SU-DHL-6 (cell line): ENCODE data around the gene GABRA4.

Source experiments
- H2AFZ ChIP-seq: fragments of 200-600 bp; sonication (generic); 2 replicates; pipeline ENCODE4 v1.6.1; 2014; ENCODE audit warnings: low read depth, mild to moderate bottlenecking, moderate library complexity, mixed read lengths, antibody characterized with exemption, low read length; ENCODE audit not compliant: severe bottlenecking
- H3F3A ChIP-seq: fragments of 200-600 bp; shearing (Covaris generic); 2 replicates; pipeline ENCODE4 v1.6.0; 2016; ENCODE audit warnings: antibody characterized with exemption, mild to moderate bottlenecking; ENCODE audit not compliant: insufficient read depth
- H3K27ac ChIP-seq: fragments of 200-600 bp; sonication (generic); 2 replicates; pipeline ENCODE4 v1.5.1; 2016; ENCODE audit warnings: low read depth, mild to moderate bottlenecking, low read length, moderate library complexity, mixed read lengths
- H3K27me3 ChIP-seq: fragments of 200-600 bp; sonication (generic), shearing (Covaris generic); 2 replicates; pipeline ENCODE4 v1.6.0; 2014; ENCODE audit warnings: mild to moderate bottlenecking, low read length
- H3K36me3 ChIP-seq: fragments of 200-600 bp; sonication (generic); 2 replicates; pipeline ENCODE4 v1.6.1; 2014; ENCODE audit warnings: mild to moderate bottlenecking, low read length, mixed read lengths
- H3K4me2 ChIP-seq: fragments of 300-600, 200-600 bp; shearing (Covaris generic), sonication (generic); 2 replicates; pipeline ENCODE4 v1.6.0; 2014; ENCODE audit warnings: low read length, low read depth, mild to moderate bottlenecking; ENCODE audit not compliant: poor library complexity, severe bottlenecking
- H3K4me3 ChIP-seq: fragments of 200-600 bp; sonication (generic); 2 replicates; pipeline ENCODE4 v1.5.1; 2014; ENCODE audit warnings: antibody characterized with exemption, low read length, mild to moderate bottlenecking, mixed read lengths; ENCODE audit not compliant: insufficient read depth, poor library complexity, severe bottlenecking
- H3K79me2 ChIP-seq: fragments of 200-600 bp; sonication (generic); 2 replicates; pipeline ENCODE4 v1.6.1; 2014; ENCODE audit warnings: mild to moderate bottlenecking, low read length, moderate library complexity; ENCODE audit not compliant: insufficient read depth
- H3K9ac ChIP-seq: fragments of 200-600 bp; sonication (generic); 2 replicates; pipeline ENCODE4 v1.7.0; 2014; ENCODE audit warnings: mild to moderate bottlenecking, low read length
- H3K9me2 ChIP-seq: fragments of 200-600 bp; sonication (generic); replicated peaks from 2 replicates; pipeline ENCODE4 v1.6.1; 2014; ENCODE audit warnings: low read length; ENCODE audit not compliant: insufficient read depth
- H3K9me3 ChIP-seq: fragments of 200-600 bp; sonication (generic); 2 replicates; pipeline ENCODE4 v1.6.1; 2014; ENCODE audit warnings: low read length, mixed read lengths; ENCODE audit not compliant: insufficient read depth
- H4K20me1 ChIP-seq: fragments of 200-600 bp; sonication (generic); 2 replicates; pipeline ENCODE4 v1.6.1; 2014; ENCODE audit warnings: low read depth, mild to moderate bottlenecking, antibody characterized with exemption, low read length, moderate library complexity, mixed read lengths
- EZH2phosphoT487 ChIP-seq: fragments of 200-600 bp; sonication (generic), shearing (Covaris generic); conservative IDR thresholded peaks from 2 replicates; pipeline ENCODE4 v1.6.1; 2018; ENCODE audit warnings: mild to moderate bottlenecking, antibody characterized with exemption, low read length, moderate library complexity, mixed read lengths
- TF ChIP-seq, protein P1 (sequence below): fragments of 200-600 bp; sonication (generic); IDR thresholded peaks from one replicate; pipeline ENCODE4 v1.5.1; 2017; ENCODE audit warnings: antibody characterized with exemption, mild to moderate bottlenecking, low read length, moderate library complexity; ENCODE audit not compliant: insufficient read depth, poor library complexity, severe bottlenecking

Gene GABRA4

DNA sequence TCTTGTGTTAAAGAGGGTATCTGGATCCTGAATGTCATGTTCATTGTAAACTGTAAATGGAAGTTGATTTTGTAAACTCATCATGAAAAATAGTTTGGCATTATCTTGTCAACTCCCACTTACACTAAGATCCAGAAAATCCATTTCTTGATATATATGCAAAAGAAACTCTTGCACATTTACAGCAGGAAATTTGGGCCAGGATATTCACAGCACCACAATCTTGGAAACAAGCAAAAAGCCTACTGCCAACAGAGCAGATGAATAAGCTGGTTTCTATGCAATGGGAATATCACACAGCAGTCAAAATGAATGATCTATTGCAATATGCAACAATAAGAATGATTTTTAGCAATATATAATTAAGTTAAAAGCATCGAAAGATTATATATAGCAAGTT, 8.6 kb downstream of the GABRA4 start:
- no peaks in the 10 kb centered on the region for H3K27me3 ChIP-seq
- H2AFZ ChIP-seq, result no peak overlapping the region
- H3K4me2 ChIP-seq, result no peak overlapping the region
- H3K9me2 ChIP-seq, result no peaks in the 10 kb centered on the region
- H3K36me3 ChIP-seq, result no peaks in the 10 kb centered on the region
- no peaks in the 10 kb centered on the region for H4K20me1 ChIP-seq
- H3K4me3 ChIP-seq, result no peak overlapping the region
- H3K27ac ChIP-seq, result no peak overlapping the region
- no peaks in the 10 kb centered on the region for H3K9me3 ChIP-seq
- H3K9ac ChIP-seq, result no peak overlapping the region
- no peaks in the 10 kb centered on the region for H3K79me2 ChIP-seq
- TF ChIP-seq, protein P1, sequence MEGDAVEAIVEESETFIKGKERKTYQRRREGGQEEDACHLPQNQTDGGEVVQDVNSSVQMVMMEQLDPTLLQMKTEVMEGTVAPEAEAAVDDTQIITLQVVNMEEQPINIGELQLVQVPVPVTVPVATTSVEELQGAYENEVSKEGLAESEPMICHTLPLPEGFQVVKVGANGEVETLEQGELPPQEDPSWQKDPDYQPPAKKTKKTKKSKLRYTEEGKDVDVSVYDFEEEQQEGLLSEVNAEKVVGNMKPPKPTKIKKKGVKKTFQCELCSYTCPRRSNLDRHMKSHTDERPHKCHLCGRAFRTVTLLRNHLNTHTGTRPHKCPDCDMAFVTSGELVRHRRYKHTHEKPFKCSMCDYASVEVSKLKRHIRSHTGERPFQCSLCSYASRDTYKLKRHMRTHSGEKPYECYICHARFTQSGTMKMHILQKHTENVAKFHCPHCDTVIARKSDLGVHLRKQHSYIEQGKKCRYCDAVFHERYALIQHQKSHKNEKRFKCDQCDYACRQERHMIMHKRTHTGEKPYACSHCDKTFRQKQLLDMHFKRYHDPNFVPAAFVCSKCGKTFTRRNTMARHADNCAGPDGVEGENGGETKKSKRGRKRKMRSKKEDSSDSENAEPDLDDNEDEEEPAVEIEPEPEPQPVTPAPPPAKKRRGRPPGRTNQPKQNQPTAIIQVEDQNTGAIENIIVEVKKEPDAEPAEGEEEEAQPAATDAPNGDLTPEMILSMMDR, result no peak
- no peak for TF ChIP-seq EZH2phosphoT487
- H3F3A ChIP-seq, result no peaks in the 10 kb centered on the region

DNA sequence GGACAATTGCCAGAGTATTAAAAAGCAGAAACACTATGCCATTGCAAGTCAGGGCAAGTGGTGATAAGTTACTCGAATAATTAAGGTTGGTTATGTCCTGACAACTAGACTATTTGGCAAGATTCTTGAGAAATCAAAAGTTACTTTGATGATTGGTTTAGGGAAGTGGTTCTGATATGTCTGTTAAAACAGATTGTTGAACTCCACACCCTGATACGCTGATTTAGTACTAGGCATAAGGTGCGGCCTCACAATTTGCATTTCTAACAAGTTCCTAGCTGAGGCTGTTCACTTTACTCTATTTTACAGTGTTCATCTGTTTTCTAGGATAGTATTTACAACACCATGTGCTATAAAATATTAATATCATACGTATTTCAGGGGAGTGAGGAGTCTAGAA, 12.5 kb downstream of the GABRA4 start:
- H3K4me2 ChIP-seq, result no peak overlapping the region
- no peaks in the 10 kb centered on the region for H3K9me2 ChIP-seq
- H3K79me2 ChIP-seq, result no peaks in the 10 kb centered on the region
- TF ChIP-seq EZH2phosphoT487, result no peak
- TF ChIP-seq, protein P1, result no peak
- no peak overlapping the region for H3K27ac ChIP-seq
- H3F3A ChIP-seq, result no peaks in the 10 kb centered on the region
- no peak overlapping the region for H2AFZ ChIP-seq
- H3K4me3 ChIP-seq, result no peak overlapping the region
- no peaks in the 10 kb centered on the region for H4K20me1 ChIP-seq
- no peaks in the 10 kb centered on the region for H3K27me3 ChIP-seq
- no peaks in the 10 kb centered on the region for H3K36me3 ChIP-seq
- H3K9ac ChIP-seq, result no peak overlapping the region
- H3K9me3 ChIP-seq, result no peaks in the 10 kb centered on the region

DNA sequence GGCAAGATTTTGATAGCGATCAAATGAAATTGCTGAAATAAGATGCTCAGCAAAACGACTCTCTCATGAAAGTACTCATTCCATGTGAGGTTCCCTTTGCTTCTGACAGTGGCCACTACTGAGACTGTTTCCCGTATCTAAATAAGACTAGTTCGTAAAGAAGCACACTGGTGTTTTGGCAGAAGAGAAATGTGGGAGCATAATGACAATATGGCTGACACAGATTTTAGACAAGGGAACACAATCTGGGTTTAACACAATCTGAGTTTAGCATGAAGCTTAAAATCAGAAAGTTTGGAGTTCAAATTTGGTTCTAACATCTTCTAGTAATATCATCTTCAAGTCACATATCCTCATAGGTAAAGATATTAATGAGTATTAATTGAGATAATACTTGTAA, 13.7 kb downstream of the GABRA4 start:
- no peak overlapping the region for H3K27ac ChIP-seq
- no peaks in the 10 kb centered on the region for H4K20me1 ChIP-seq
- no peak for TF ChIP-seq EZH2phosphoT487
- TF ChIP-seq, protein P1, result no peak
- H3K79me2 ChIP-seq, result no peaks in the 10 kb centered on the region
- H2AFZ ChIP-seq, result no peak overlapping the region
- H3K36me3 ChIP-seq, result no peaks in the 10 kb centered on the region
- no peaks in the 10 kb centered on the region for H3K9me3 ChIP-seq
- no peaks in the 10 kb centered on the region for H3K9me2 ChIP-seq
- H3K9ac ChIP-seq, result no peak overlapping the region
- H3F3A ChIP-seq, result no peaks in the 10 kb centered on the region
- no peaks in the 10 kb centered on the region for H3K27me3 ChIP-seq
- H3K4me2 ChIP-seq, result no peak overlapping the region
- H3K4me3 ChIP-seq, result no peak overlapping the region

DNA sequence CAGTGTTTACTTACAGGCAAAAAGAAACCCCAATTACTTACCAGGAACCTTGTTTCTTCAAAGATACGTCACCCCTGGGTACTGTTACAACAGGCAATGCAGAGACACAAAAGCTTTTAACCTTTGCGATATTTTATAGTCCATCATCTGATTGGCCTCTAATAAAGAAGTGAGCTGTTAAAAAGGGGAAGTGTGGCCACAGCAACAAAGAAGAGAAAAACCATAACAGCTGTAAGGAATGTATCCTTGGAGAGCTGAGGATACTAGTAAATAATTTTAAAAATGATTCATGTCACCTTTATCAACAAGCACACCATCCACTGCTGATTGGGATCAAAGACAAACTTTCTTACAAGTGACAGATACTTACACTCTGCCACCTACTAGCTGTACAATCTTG, 14.1 kb downstream of the GABRA4 start:
- no peaks in the 10 kb centered on the region for H3K9me3 ChIP-seq
- no peak overlapping the region for H3K4me3 ChIP-seq
- no peak for TF ChIP-seq EZH2phosphoT487
- TF ChIP-seq, protein P1, result no peak
- H2AFZ ChIP-seq, result no peak overlapping the region
- H3F3A ChIP-seq, result no peaks in the 10 kb centered on the region
- no peaks in the 10 kb centered on the region for H3K36me3 ChIP-seq
- H3K27me3 ChIP-seq, result no peaks in the 10 kb centered on the region
- H4K20me1 ChIP-seq, result no peaks in the 10 kb centered on the region
- no peak overlapping the region for H3K9ac ChIP-seq
- no peak overlapping the region for H3K4me2 ChIP-seq
- no peaks in the 10 kb centered on the region for H3K79me2 ChIP-seq
- H3K27ac ChIP-seq, result no peak overlapping the region
- no peaks in the 10 kb centered on the region for H3K9me2 ChIP-seq
